Measurements from ENCODE around the gene BCL3.

The BCL3 gene

DNA sequence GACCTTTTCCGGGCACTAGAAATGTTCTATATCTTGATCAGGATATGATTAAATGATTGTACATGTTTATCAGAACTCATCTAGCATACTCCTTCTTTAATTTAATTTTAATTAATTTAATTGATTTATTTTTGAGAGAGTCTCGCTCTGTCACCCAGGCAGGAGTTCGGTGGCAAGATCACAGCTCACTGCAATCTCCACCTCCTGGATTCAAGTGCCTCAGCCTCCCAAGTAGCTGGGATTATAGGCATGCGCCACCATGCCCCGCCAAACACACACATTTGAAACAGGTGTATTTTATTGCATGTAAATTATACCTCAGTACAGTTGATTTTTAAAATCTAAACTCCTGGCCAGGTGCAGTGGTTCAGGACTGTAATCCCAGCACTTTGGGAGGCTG lies 17.4 kb upstream of the BCL3 start:
- H3K4me3 ChIP-seq (ENCODE audit: insufficient read depth, low read depth, low read length, poor library complexity, severe bottlenecking), result no peak overlapping the region

GRCh38 chr19:44731622-44732021 lies 16.9 kb upstream of the BCL3 start:
- Histone ChIP-seq H3K4me3 (ENCODE audit: insufficient read depth, low read depth, low read length, poor library complexity, severe bottlenecking) (no peak overlapping the region), H3K27ac (ENCODE audit: insufficient read depth, low read length, poor library complexity, severe bottlenecking) (no peak overlapping the region), H3K9me3 (ENCODE audit: control insufficient read depth, low read length) (no peaks in the 10 kb centered on the region), H3K27me3 (replicated peaks; ENCODE audit: control insufficient read depth, insufficient read depth, low read length, poor library complexity, severe bottlenecking) (no peaks in the 10 kb centered on the region), H3K36me3 (ENCODE audit: control insufficient read depth, insufficient read depth, low read length) (no peaks in the 10 kb centered on the region), H3K4me1 (ENCODE audit: control insufficient read depth, insufficient read depth, low read length, poor library complexity, severe bottlenecking) (no peaks in the 10 kb centered on the region)
- DNase-seq, result no peak

More for the DNA sequence above, 17.4 kb upstream of the BCL3 start:
- H3K9me3 ChIP-seq (ENCODE audit: control insufficient read depth, low read length), result no peaks in the 10 kb centered on the region
- H3K36me3 ChIP-seq (ENCODE audit: control insufficient read depth, insufficient read depth, low read length), result no peaks in the 10 kb centered on the region
- H3K27me3 ChIP-seq (replicated peaks; ENCODE audit: control insufficient read depth, insufficient read depth, low read length, poor library complexity, severe bottlenecking), result no peaks in the 10 kb centered on the region
- no peak overlapping the region for H3K27ac ChIP-seq (ENCODE audit: insufficient read depth, low read length, poor library complexity, severe bottlenecking)
- no peak for DNase-seq
- no peaks in the 10 kb centered on the region for H3K4me1 ChIP-seq (ENCODE audit: control insufficient read depth, insufficient read depth, low read length, poor library complexity, severe bottlenecking)

- Histone ChIP-seq H3K4me3 (ENCODE audit: insufficient read depth, low read depth, low read length, poor library complexity, severe bottlenecking) (no peak overlapping the region), H3K27ac (ENCODE audit: insufficient read depth, low read length, poor library complexity, severe bottlenecking) (no peak overlapping the region), H3K9me3 (ENCODE audit: control insufficient read depth, low read length) (no peaks in the 10 kb centered on the region), H3K4me1 (ENCODE audit: control insufficient read depth, insufficient read depth, low read length, poor library complexity, severe bottlenecking) (no peaks in the 10 kb centered on the region), H3K27me3 (replicated peaks; ENCODE audit: control insufficient read depth, insufficient read depth, low read length, poor library complexity, severe bottlenecking) (no peaks in the 10 kb centered on the region), H3K36me3 (ENCODE audit: control insufficient read depth, insufficient read depth, low read length) (no peaks in the 10 kb centered on the region)
- no peak for DNase-seq
Measured at GRCh38 chr19:44732235-44733014, 16.1 kb upstream of the BCL3 start.

DNA sequence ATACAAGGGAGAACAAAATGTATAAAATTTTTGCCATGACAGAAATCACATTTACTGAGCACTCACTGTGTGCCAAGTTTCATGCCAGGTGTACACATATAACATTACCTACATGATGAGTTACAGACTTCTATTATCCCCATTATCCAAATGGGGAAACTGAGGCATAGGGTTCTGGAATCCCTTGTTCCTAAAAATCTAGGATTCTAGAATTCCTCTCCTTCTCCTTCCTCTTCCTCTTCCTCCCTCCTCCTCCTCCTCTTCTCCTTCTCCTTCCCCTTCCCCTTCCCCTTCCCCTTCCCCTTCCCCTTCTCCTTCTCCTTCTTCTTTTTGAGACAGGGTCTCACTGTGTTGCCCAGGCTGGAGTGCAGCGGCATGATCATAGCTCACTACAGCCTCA lies 14.2 kb upstream of the BCL3 start:
- H3K27me3 ChIP-seq (replicated peaks; ENCODE audit: control insufficient read depth, insufficient read depth, low read length, poor library complexity, severe bottlenecking), result no peaks in the 10 kb centered on the region
- DNase-seq, result no peak
- no peaks in the 10 kb centered on the region for H3K9me3 ChIP-seq (ENCODE audit: control insufficient read depth, low read length)
- H3K4me3 ChIP-seq (ENCODE audit: insufficient read depth, low read depth, low read length, poor library complexity, severe bottlenecking), result no peak overlapping the region
- no peaks in the 10 kb centered on the region for H3K36me3 ChIP-seq (ENCODE audit: control insufficient read depth, insufficient read depth, low read length)
- no peak overlapping the region for H3K27ac ChIP-seq (ENCODE audit: insufficient read depth, low read length, poor library complexity, severe bottlenecking)
- H3K4me1 ChIP-seq (ENCODE audit: control insufficient read depth, insufficient read depth, low read length, poor library complexity, severe bottlenecking), result no peaks in the 10 kb centered on the region

GRCh38 chr19:44735011-44735410 lies 13.5 kb upstream of the BCL3 start:
- no peak for DNase-seq
- no peak overlapping the region for H3K27ac ChIP-seq (ENCODE audit: insufficient read depth, low read length, poor library complexity, severe bottlenecking)
- no peaks in the 10 kb centered on the region for H3K4me1 ChIP-seq (ENCODE audit: control insufficient read depth, insufficient read depth, low read length, poor library complexity, severe bottlenecking)
- H3K9me3 ChIP-seq (ENCODE audit: control insufficient read depth, low read length), result no peaks in the 10 kb centered on the region
- no peak overlapping the region for H3K4me3 ChIP-seq (ENCODE audit: insufficient read depth, low read depth, low read length, poor library complexity, severe bottlenecking)
- no peaks in the 10 kb centered on the region for H3K27me3 ChIP-seq (replicated peaks; ENCODE audit: control insufficient read depth, insufficient read depth, low read length, poor library complexity, severe bottlenecking)
- H3K36me3 ChIP-seq (ENCODE audit: control insufficient read depth, insufficient read depth, low read length), result no peaks in the 10 kb centered on the region

GRCh38 chr19:44737238-44738071 lies 11.1 kb upstream of the BCL3 start:
- H3K36me3 ChIP-seq (ENCODE audit: control insufficient read depth, insufficient read depth, low read length), result no peaks in the 10 kb centered on the region
- DNase-seq, result no peak
- H3K9me3 ChIP-seq (ENCODE audit: control insufficient read depth, low read length), result no peaks in the 10 kb centered on the region
- H3K27ac ChIP-seq (ENCODE audit: insufficient read depth, low read length, poor library complexity, severe bottlenecking), result no peak overlapping the region
- no peaks in the 10 kb centered on the region for H3K4me1 ChIP-seq (ENCODE audit: control insufficient read depth, insufficient read depth, low read length, poor library complexity, severe bottlenecking)
- H3K27me3 ChIP-seq (replicated peaks; ENCODE audit: control insufficient read depth, insufficient read depth, low read length, poor library complexity, severe bottlenecking), result no peaks in the 10 kb centered on the region
- no peak overlapping the region for H3K4me3 ChIP-seq (ENCODE audit: insufficient read depth, low read depth, low read length, poor library complexity, severe bottlenecking)

DNA sequence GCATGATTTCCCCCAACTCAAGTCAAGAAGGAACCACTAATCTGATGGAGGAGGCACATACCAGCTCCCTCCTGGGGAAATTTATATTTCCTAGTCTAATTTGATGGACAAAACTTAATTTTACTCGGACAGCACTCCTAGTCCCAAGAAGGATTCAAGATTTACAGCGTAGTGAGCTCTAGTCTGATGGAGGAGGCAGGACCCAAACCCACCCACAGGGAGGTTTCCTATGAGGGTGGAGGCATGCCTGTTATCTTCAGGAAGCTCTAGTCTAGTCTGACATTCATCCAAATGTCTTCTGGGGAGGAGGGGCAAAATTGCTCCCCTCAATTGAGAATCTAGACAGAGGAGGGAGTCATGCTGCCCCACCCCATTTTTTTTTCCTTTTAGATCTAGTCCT lies 10.4 kb upstream of the BCL3 start:
- H3K27me3 ChIP-seq (replicated peaks; ENCODE audit: control insufficient read depth, insufficient read depth, low read length, poor library complexity, severe bottlenecking), result no peaks in the 10 kb centered on the region

GRCh38 chr19:44738603-44739558 lies 9.6 kb upstream of the BCL3 start:
- no peaks in the 10 kb centered on the region for H3K4me1 ChIP-seq (ENCODE audit: control insufficient read depth, insufficient read depth, low read length, poor library complexity, severe bottlenecking)
- H3K36me3 ChIP-seq (ENCODE audit: control insufficient read depth, insufficient read depth, low read length), result no peaks in the 10 kb centered on the region
- H3K9me3 ChIP-seq (ENCODE audit: control insufficient read depth, low read length), result no peaks in the 10 kb centered on the region
- no peak overlapping the region for H3K4me3 ChIP-seq (ENCODE audit: insufficient read depth, low read depth, low read length, poor library complexity, severe bottlenecking)
- no peak for DNase-seq
- H3K27ac ChIP-seq (ENCODE audit: insufficient read depth, low read length, poor library complexity, severe bottlenecking), result no peak overlapping the region
- H3K27me3 ChIP-seq (replicated peaks; ENCODE audit: control insufficient read depth, insufficient read depth, low read length, poor library complexity, severe bottlenecking), result no peaks in the 10 kb centered on the region

More for the DNA sequence above, 10.4 kb upstream of the BCL3 start:
- Histone ChIP-seq H3K9me3 (ENCODE audit: control insufficient read depth, low read length) (no peaks in the 10 kb centered on the region), H3K4me1 (ENCODE audit: control insufficient read depth, insufficient read depth, low read length, poor library complexity, severe bottlenecking) (no peaks in the 10 kb centered on the region), H3K4me3 (ENCODE audit: insufficient read depth, low read depth, low read length, poor library complexity, severe bottlenecking) (no peak overlapping the region), H3K36me3 (ENCODE audit: control insufficient read depth, insufficient read depth, low read length) (no peaks in the 10 kb centered on the region), H3K27ac (ENCODE audit: insufficient read depth, low read length, poor library complexity, severe bottlenecking) (no peak overlapping the region)
- DNase-seq, result no peak

GRCh38 chr19:44740351-44740824 lies 8.1 kb upstream of the BCL3 start:
- Histone ChIP-seq H3K27me3 (replicated peaks; ENCODE audit: control insufficient read depth, insufficient read depth, low read length, poor library complexity, severe bottlenecking) (no peaks in the 10 kb centered on the region), H3K4me3 (ENCODE audit: insufficient read depth, low read depth, low read length, poor library complexity, severe bottlenecking) (no peak overlapping the region), H3K36me3 (ENCODE audit: control insufficient read depth, insufficient read depth, low read length) (no peaks in the 10 kb centered on the region), H3K4me1 (ENCODE audit: control insufficient read depth, insufficient read depth, low read length, poor library complexity, severe bottlenecking) (no peaks in the 10 kb centered on the region), H3K27ac (ENCODE audit: insufficient read depth, low read length, poor library complexity, severe bottlenecking) (no peak overlapping the region), H3K9me3 (ENCODE audit: control insufficient read depth, low read length) (no peaks in the 10 kb centered on the region)
- no peak for DNase-seq

All from effector memory CD4-positive, alpha-beta T cell (primary cell).